Caco-2 (cell line): ENCODE results near the gene NRP2. TPM values are rescaled to one million over a fixed set of nuclear protein-coding genes. Genes with fewer than 3 reads are reported as not detected.

Experiments used
- BruUV-seq: library from RNA; stranded (reverse); fragments of 400-500 nt; replicated peaks from 2 replicates; lab custom pipeline; 2021; lab: Mats Ljungman, UMichigan
- CTCF ChIA-PET: fragments of 300-600 bp; sonication (Branson Sonifier 250); formaldehyde crosslinking; loops from one replicate; lab custom pipeline; 2022; ENCODE audit warnings: antibody characterized with exemption; lab: Charles Lee
- POLR2A ChIA-PET: fragments of 300-600 bp; sonication (Branson Sonifier 250); formaldehyde crosslinking; loops from one replicate; lab custom pipeline; 2022; ENCODE audit warnings: antibody characterized with exemption; lab: Charles Lee
- DNase-seq, 2 experiments: peaks; one replicate each; pipeline versions ENCODE4 v3.0.0 to v3.0.0-alpha.2; 2020 to 2022
- H3K27me3 ChIP-seq: replicated peaks from 2 replicates; pipeline ENCODE4 v1.6.0; 2011; ENCODE audit warnings: low read length; ENCODE audit not compliant: control insufficient read depth, insufficient read depth
- H3K36me3 ChIP-seq: 2 replicates; pipeline ENCODE4 v1.5.1; 2011; ENCODE audit warnings: low read length; ENCODE audit not compliant: control insufficient read depth, insufficient read depth
- H3K4me1 ChIP-seq: fragments of 250-450 bp; sonication (Bioruptor Pico); 2 replicates; pipeline ENCODE4 v1.5.1; 2020; ENCODE audit warnings: mild to moderate bottlenecking
- H3K4me3 ChIP-seq: 2 replicates; pipeline ENCODE4 v1.5.1; 2011; ENCODE audit warnings: low read depth, mild to moderate bottlenecking, control low read depth, low read length
- H3K9me3 ChIP-seq: fragments of 250-450 bp; sonication (Bioruptor Pico); 2 replicates; pipeline ENCODE4 v1.5.1; 2020; ENCODE audit warnings: mild to moderate bottlenecking, moderate library complexity
- H3K27ac Mint-ChIP-seq: one replicate; pipeline ENCODE4 v1.8.0; 2022; ENCODE audit warnings: mixed read lengths; ENCODE audit not compliant: unreplicated experiment
- H3K27me3 Mint-ChIP-seq: one replicate; pipeline ENCODE4 v1.8.0; 2022; ENCODE audit warnings: mixed read lengths; ENCODE audit not compliant: insufficient read depth, unreplicated experiment
- H3K36me3 Mint-ChIP-seq: one replicate; pipeline ENCODE4 v1.8.0; 2022; ENCODE audit warnings: mild to moderate bottlenecking, mixed read lengths; ENCODE audit not compliant: insufficient read depth, unreplicated experiment
- H3K4me1 Mint-ChIP-seq: one replicate; pipeline ENCODE4 v1.8.0; 2022; ENCODE audit warnings: low read depth, mixed read lengths; ENCODE audit not compliant: unreplicated experiment
- H3K4me3 Mint-ChIP-seq: one replicate; pipeline ENCODE4 v1.8.0; 2022; ENCODE audit warnings: mild to moderate bottlenecking, moderate library complexity, mixed read lengths; ENCODE audit not compliant: unreplicated experiment
- H3K9me3 Mint-ChIP-seq: one replicate; pipeline ENCODE4 v1.8.0; 2022; ENCODE audit warnings: mixed read lengths; ENCODE audit not compliant: unreplicated experiment
- intact Hi-C: fragments of 100-400 bp; cut with micrococcal nuclease; formaldehyde crosslinking; loops from one replicate; pipeline ENCODE4 v1.10.0; 2022; ENCODE audit not compliant: unreplicated experiment
- total RNA-seq: library from RNA; stranded (reverse); gene quantifications from 2 replicates; pipeline ENCODE4 v1.2.3, GENCODE V29; 2022
- TF ChIP-seq, protein P1 (sequence below), 2 experiments: fragments of 200-600 bp in 1 of 2; IDR thresholded peaks; 1 replicate in 1 of 2; 2 replicates in 1 of 2; pipeline versions ENCODE4 v1.5.1 to v1.8.0; 2011 to 2022; ENCODE audit warnings: antibody characterized with exemption in 1 of 2, control low read depth in 1 of 2, inconsistent platforms in 1 of 2, low read depth in 1 of 2, low read length in 1 of 2, mild to moderate bottlenecking in 1 of 2, moderate library complexity in 1 of 2; ENCODE audit not compliant: insufficient read depth in 1 of 2, severe bottlenecking in 1 of 2, unreplicated experiment in 1 of 2

The NRP2 gene
- total RNA-seq, 1 experiment from 2014 or later = 96.9 TPM

DNA sequence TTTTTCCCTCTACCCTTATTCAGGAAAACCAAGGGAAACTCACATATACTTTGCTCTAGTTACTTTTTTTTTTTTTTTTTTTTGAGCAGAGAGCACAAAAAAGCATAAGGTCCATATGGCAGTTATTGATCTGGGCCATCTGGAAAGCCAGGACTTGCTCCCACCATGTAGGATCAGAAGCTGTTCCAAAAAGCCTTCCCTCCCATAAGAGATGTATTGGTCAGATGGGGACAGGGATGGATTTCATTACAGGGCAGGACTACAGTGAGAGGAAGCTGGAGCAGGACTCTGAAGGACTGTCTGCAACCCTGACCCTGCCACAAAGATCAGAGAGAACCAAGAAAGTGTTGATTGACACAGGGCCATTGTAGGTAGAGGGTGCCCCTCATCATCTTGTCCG lies 57.3 kb downstream of the NRP2 start:
- DNase-seq = no peak
- ChIA-PET CTCF (no interaction called here), POLR2A (interaction anchor here (0.7 kb wide), 1 partner anchor 145 kb away, joined by 8 read pairs; no protein-coding TSS in a partner anchor)
- Mint-ChIP-seq H3K9me3 (no peaks in the 10 kb centered on the region), H3K4me1 (peaks cover 15% of the 10 kb centered on the region), H3K27me3 (no peaks in the 10 kb centered on the region), H3K4me3 (no peak overlapping the region), H3K36me3 (peaks cover 62% of the 10 kb centered on the region), H3K27ac (no peak overlapping the region)
- TF ChIP-seq, protein P1, sequence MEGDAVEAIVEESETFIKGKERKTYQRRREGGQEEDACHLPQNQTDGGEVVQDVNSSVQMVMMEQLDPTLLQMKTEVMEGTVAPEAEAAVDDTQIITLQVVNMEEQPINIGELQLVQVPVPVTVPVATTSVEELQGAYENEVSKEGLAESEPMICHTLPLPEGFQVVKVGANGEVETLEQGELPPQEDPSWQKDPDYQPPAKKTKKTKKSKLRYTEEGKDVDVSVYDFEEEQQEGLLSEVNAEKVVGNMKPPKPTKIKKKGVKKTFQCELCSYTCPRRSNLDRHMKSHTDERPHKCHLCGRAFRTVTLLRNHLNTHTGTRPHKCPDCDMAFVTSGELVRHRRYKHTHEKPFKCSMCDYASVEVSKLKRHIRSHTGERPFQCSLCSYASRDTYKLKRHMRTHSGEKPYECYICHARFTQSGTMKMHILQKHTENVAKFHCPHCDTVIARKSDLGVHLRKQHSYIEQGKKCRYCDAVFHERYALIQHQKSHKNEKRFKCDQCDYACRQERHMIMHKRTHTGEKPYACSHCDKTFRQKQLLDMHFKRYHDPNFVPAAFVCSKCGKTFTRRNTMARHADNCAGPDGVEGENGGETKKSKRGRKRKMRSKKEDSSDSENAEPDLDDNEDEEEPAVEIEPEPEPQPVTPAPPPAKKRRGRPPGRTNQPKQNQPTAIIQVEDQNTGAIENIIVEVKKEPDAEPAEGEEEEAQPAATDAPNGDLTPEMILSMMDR (IDR thresholded peaks at IDR 0.05; ENCODE audit: insufficient read depth in 1 of 2, low read depth in 1 of 2, low read length in 1 of 2, severe bottlenecking in 1 of 2, unreplicated experiment in 1 of 2) = no peak
- H3K4me3 ChIP-seq = no peak overlapping the region
- peaks cover 14% of the 10 kb centered on the region for H3K4me1 ChIP-seq
- peaks cover 2% of the 10 kb centered on the region; the same call in 1 of the 2 replicates for H3K36me3 ChIP-seq
- intact Hi-C loops = no loop called here
- H3K9me3 ChIP-seq = no peaks in the 10 kb centered on the region
- BruUV-seq = no TSS peak
- H3K27me3 ChIP-seq = no peaks in the 10 kb centered on the region

DNA sequence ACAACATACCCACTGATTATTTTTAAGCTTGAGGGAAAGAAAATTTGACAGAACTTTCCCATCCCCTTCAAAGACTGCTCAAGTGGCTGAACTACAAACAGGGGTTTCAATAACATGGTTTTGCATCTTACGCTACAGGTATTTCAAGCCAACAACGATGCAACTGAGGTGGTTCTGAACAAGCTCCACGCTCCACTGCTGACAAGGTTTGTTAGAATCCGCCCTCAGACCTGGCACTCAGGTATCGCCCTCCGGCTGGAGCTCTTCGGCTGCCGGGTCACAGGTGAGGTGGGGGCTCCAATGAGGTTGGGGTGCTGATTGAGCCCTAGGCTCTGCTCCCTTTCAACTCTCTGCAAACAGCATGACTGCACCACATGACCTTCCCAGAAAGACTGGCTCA lies 58.1 kb downstream of the NRP2 start:
- Mint-ChIP-seq H3K9me3 (no peaks in the 10 kb centered on the region), H3K27ac (no peak overlapping the region), H3K36me3 (peaks cover 64% of the 10 kb centered on the region), H3K27me3 (no peaks in the 10 kb centered on the region), H3K4me1 (peaks cover 14% of the 10 kb centered on the region), H3K4me3 (no peak overlapping the region)
- POLR2A ChIA-PET = no interaction called here
- TF ChIP-seq, protein P1 (IDR thresholded peaks at IDR 0.05; ENCODE audit: insufficient read depth in 1 of 2, low read depth in 1 of 2, low read length in 1 of 2, severe bottlenecking in 1 of 2, unreplicated experiment in 1 of 2) = no peak
- intact Hi-C loops = no loop called here
- BruUV-seq = no TSS peak
- DNase-seq = no peak
- no peak overlapping the region for H3K4me3 ChIP-seq
- H3K9me3 ChIP-seq = no peaks in the 10 kb centered on the region
- peaks cover 11% of the 10 kb centered on the region for H3K4me1 ChIP-seq
- CTCF ChIA-PET = no interaction called here
- peaks cover 2% of the 10 kb centered on the region; the same call in 1 of the 2 replicates for H3K36me3 ChIP-seq
- no peaks in the 10 kb centered on the region for H3K27me3 ChIP-seq

DNA sequence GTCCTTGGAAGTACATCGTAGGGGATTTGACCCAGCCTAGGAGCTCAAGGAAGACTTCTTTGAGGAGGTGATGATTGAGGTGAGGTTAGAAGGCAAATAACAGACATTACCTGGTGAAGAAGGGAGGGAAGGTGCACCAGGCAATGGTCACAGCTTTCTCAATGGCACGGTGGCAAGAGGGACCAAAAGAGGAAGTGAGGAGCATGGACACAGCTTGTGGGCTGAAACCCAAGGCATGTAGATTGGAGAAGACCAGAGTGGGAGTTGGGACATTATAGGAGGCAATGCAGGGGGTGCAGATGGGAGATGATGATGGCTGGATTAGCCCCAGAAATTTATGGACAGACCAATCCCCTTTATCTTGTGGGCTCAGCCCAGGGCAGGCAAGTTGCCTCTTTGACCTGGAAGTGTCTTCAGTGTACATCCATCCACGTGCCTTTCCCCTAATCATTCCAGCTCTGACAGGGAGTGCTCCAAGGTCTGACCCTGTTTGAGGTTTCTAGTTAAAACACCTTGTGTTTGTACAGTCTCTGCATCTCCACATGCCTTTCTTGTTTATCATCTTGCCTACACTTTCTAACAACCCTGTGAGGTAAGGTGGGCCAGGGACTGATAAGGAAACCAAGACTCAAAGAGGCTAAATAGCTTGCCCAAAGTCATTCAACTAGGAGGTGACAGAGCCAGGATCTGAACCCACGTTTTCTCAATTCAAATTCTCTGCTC lies 59.1 kb downstream of the NRP2 start:
- Mint-ChIP-seq H3K36me3 (peaks cover 74% of the 10 kb centered on the region), H3K4me3 (no peak overlapping the region), H3K4me1 (peaks cover 14% of the 10 kb centered on the region), H3K27me3 (no peaks in the 10 kb centered on the region), H3K9me3 (no peaks in the 10 kb centered on the region), H3K27ac (no peak overlapping the region)
- BruUV-seq = no TSS peak
- H3K27me3 ChIP-seq = no peaks in the 10 kb centered on the region
- H3K9me3 ChIP-seq = no peaks in the 10 kb centered on the region
- H3K36me3 ChIP-seq = peaks cover 2% of the 10 kb centered on the region; the same call in 1 of the 2 replicates
- DNase-seq = peak; percentile 28 to 59
- TF ChIP-seq, protein P1 (IDR thresholded peaks at IDR 0.05; ENCODE audit: insufficient read depth in 1 of 2, low read depth in 1 of 2, low read length in 1 of 2, severe bottlenecking in 1 of 2, unreplicated experiment in 1 of 2) = no peak
- H3K4me3 ChIP-seq = no peak overlapping the region
- POLR2A ChIA-PET = no interaction called here
- intact Hi-C loops = no loop called here
- H3K4me1 ChIP-seq = peaks cover 11% of the 10 kb centered on the region
- CTCF ChIA-PET = no interaction called here
